K562 (cell line): Measurements from ENCODE around the gene ADAM8. TPM values are rescaled to one million over a fixed set of nuclear protein-coding genes. Genes with fewer than 3 reads are reported as not detected.
A peak's percentile ranks its signal among the peaks of the same experiment; 100 is the strongest.

Source experiments
- BCOR ChIP-seq: fragments of 450-650 bp; IDR thresholded peaks from 2 replicates; pipeline ENCODE4 v1.6.1; 2016
- ESRRA ChIP-seq: fragments of 450-650 bp; IDR thresholded peaks from 2 replicates; pipeline ENCODE4 v1.6.1; 2014; ENCODE audit warnings: low read depth, mild to moderate bottlenecking, moderate library complexity, borderline replicate concordance
- FIP1L1 ChIP-seq: fragments of 200-400 bp; formaldehyde crosslinking; IDR thresholded peaks from 2 replicates; pipeline ENCODE4 v1.6.1; 2018; ENCODE audit warnings: mild to moderate bottlenecking, low read depth, low read length; ENCODE audit not compliant: poor library complexity, severe bottlenecking
- GATA2 ChIP-seq: sonication (generic); formaldehyde crosslinking; IDR thresholded peaks from 2 replicates; pipeline ENCODE4 v1.4.0; 2020; ENCODE audit warnings: mild to moderate bottlenecking, missing genetic modification reagents
- HDAC1 ChIP-seq, 2 experiments: fragments of 450-650 bp; IDR thresholded peaks; 2 replicates each; pipeline ENCODE4 v1.6.1; 2016 to 2017; ENCODE audit warnings: inconsistent platforms in 1 of 2, mild to moderate bottlenecking in 1 of 2, moderate library complexity in 1 of 2
- HOXB6 ChIP-seq: fragments of 250-450 bp; sonication (Bioruptor Pico); IDR thresholded peaks from 2 replicates; pipeline ENCODE4 v1.5.1; 2022; ENCODE audit warnings: mild to moderate bottlenecking, borderline replicate concordance
- KAT8 ChIP-seq: fragments of 450-650 bp; IDR thresholded peaks from 2 replicates; pipeline ENCODE4 v1.6.1; 2016; ENCODE audit warnings: low read depth, mild to moderate bottlenecking
- MCM3 ChIP-seq: fragments of 450-650 bp; IDR thresholded peaks from 2 replicates; pipeline ENCODE4 v1.6.1; 2016
- NCOA2 ChIP-seq, 2 experiments: fragments of 450-650 bp; IDR thresholded peaks; 2 replicates each; pipeline ENCODE4 v1.6.1; 2018; ENCODE audit warnings: mild to moderate bottlenecking in 2 of 2, moderate library complexity in 1 of 2; ENCODE audit not compliant: partially characterized antibody in 2 of 2
- NRF1 ChIP-seq, 2 experiments: fragments of 450-650 bp; IDR thresholded peaks in 1 of 2; conservative IDR thresholded peaks in 1 of 2; 2 replicates each; pipeline ENCODE4 v1.6.1; 2014; ENCODE audit warnings: mild to moderate bottlenecking in 2 of 2
- TCFL5 ChIP-seq: fragments of 250-450 bp; sonication (Bioruptor Pico); conservative IDR thresholded peaks from 2 replicates; pipeline ENCODE4 v1.6.1; 2021; ENCODE audit warnings: mild to moderate bottlenecking, moderate library complexity, matching md5 sums
- ZBTB1 ChIP-seq: sonication (generic); formaldehyde crosslinking; IDR thresholded peaks from 2 replicates; pipeline ENCODE4 v1.8.1; 2023; ENCODE audit warnings: missing genetic modification reagents, low read depth, mild to moderate bottlenecking, borderline replicate concordance
- ZBTB11 ChIP-seq, 3 experiments: fragments of 200-800 bp in 1 of 3; fragments of 250-450 bp in 1 of 3; fragments of 450-650 bp in 1 of 3; sonication (Bioruptor Pico) in 1 of 3; sonication (Bioruptor generic) in 1 of 3; formaldehyde crosslinking in 1 of 3; IDR thresholded peaks; 2 replicates each; pipeline versions ENCODE4 v1.6.1 to v1.8.0; 2016 to 2022; ENCODE audit warnings: mild to moderate bottlenecking in 2 of 3, missing genetic modification characterization in 2 of 3, missing compliant biosample characterization in 1 of 3, moderate library complexity in 1 of 3
- ZFX ChIP-seq: sonication (generic); formaldehyde crosslinking; IDR thresholded peaks from 2 replicates; pipeline ENCODE4 v1.8.0; 2022; ENCODE audit warnings: mild to moderate bottlenecking, missing genetic modification reagents, moderate library complexity
- ZNF408 ChIP-seq: fragments of 250-450 bp; sonication (Bioruptor Pico); IDR thresholded peaks from 2 replicates; pipeline ENCODE4 v1.4.0; 2020; ENCODE audit warnings: low read depth, mild to moderate bottlenecking, moderate library complexity
- ZNF431 ChIP-seq: sonication (generic); formaldehyde crosslinking; IDR thresholded peaks from 2 replicates; pipeline ENCODE4 v1.8.0; 2022; ENCODE audit warnings: mild to moderate bottlenecking, missing genetic modification reagents
- ZNF584 ChIP-seq: fragments of 200-800 bp; sonication (Bioruptor generic); IDR thresholded peaks from 2 replicates; pipeline ENCODE4 v1.6.1; 2016; ENCODE audit warnings: low read depth, mild to moderate bottlenecking, missing genetic modification characterization, missing compliant biosample characterization
- polyA plus RNA-seq, 8 experiments: library from polyadenylated mRNA; depleted of rRNA in 4 of 8; stranded (reverse) in 5 of 8; unstranded in 3 of 8; fragments of >200 nt; fragmentation: Nextera tagmentation in 2 of 8; fragmentation: Illumina TruSeq in 1 of 8; extraction: Ambion mirVana in 2 of 8; extraction: Trizol in 1 of 8; gene quantifications; 2 replicates each; pipeline versions ENCODE4 v1.2.1 to v1.2.3, GENCODE V29; 2011 to 2014; ENCODE audit warnings: inconsistent platforms in 1 of 8, missing spikeins in 1 of 8
- total RNA-seq, 7 experiments: library from RNA; depleted of rRNA in 6 of 7; stranded (reverse); fragments of >200 nt in 6 of 7; fragmentation: Illumina TruSeq in 2 of 7; extraction: Trizol in 2 of 7; gene quantifications; 2 replicates each; pipeline versions ENCODE4 v1.2.1 to v1.2.3, GENCODE V29; 2011 to 2021; ENCODE audit warnings: low replicate concordance in 1 of 7
- TF ChIP-seq, protein P1 (sequence below): fragments of 450-650 bp; IDR thresholded peaks from 2 replicates; pipeline ENCODE4 v1.6.1; 2016; ENCODE audit warnings: borderline replicate concordance

The ADAM8 gene
- total and polyA plus RNA-seq, 9 of the 15 experiments (the other 6 are each of a cell fraction or from before 2014, with no cell fraction given): 0.07 to 7.0 (median 1.1) TPM

- TF ChIP-seq ESRRA: 0 out of 2 replicates have a peak, but pooled peaks have one; percentile 17
- no peak for TF ChIP-seq ZBTB11 (CRISPR knock-in tag; IDR thresholded peaks at IDR 0.05)
- no peak for TF ChIP-seq ZNF431 (CRISPR knock-in tag)
- TF ChIP-seq MCM3: no peak
- TF ChIP-seq ZNF584 (CRISPR knock-in tag): no peak
- TF ChIP-seq, protein P1, sequence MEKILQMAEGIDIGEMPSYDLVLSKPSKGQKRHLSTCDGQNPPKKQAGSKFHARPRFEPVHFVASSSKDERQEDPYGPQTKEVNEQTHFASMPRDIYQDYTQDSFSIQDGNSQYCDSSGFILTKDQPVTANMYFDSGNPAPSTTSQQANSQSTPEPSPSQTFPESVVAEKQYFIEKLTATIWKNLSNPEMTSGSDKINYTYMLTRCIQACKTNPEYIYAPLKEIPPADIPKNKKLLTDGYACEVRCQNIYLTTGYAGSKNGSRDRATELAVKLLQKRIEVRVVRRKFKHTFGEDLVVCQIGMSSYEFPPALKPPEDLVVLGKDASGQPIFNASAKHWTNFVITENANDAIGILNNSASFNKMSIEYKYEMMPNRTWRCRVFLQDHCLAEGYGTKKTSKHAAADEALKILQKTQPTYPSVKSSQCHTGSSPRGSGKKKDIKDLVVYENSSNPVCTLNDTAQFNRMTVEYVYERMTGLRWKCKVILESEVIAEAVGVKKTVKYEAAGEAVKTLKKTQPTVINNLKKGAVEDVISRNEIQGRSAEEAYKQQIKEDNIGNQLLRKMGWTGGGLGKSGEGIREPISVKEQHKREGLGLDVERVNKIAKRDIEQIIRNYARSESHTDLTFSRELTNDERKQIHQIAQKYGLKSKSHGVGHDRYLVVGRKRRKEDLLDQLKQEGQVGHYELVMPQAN: 0 out of 2 replicates have a peak, but pooled peaks have one; percentile 35
- TF ChIP-seq HDAC1 (IDR thresholded peaks at IDR 0.05): peak in 1 of 2 experiments; percentile 35; a peak in 2 of 4 replicates
- no peak for TF ChIP-seq KAT8
- no peak for TF ChIP-seq ZNF408 (CRISPR knock-in tag)
- TF ChIP-seq ZBTB1 (CRISPR knock-in tag): no peak
- TF ChIP-seq ZFX (CRISPR knock-in tag): no peak
- TF ChIP-seq BCOR: peak; percentile 69; the same call in 1 of the 2 replicates
- no peak for TF ChIP-seq NRF1 (conservative IDR thresholded peaks at IDR 0.05 in 1 of 2, IDR thresholded peaks at IDR 0.05 in 1 of 2)
- no peak for TF ChIP-seq TCFL5 (CRISPR knock-in tag)
- no peak for TF ChIP-seq FIP1L1
- no peak for TF ChIP-seq NCOA2 (IDR thresholded peaks at IDR 0.05; ENCODE audit: partially characterized antibody in 2 of 2)
- no peak for TF ChIP-seq GATA2 (CRISPR knock-in tag)
- TF ChIP-seq HOXB6 (CRISPR knock-in tag): no peak
These were observed 26.5 kb downstream of the ADAM8 start (continued) for GRCh38 chr10:133249975-133250754.
